GM23338 (cell line): ENCODE results near the gene NPAS3. TPM values are rescaled to one million over a fixed set of nuclear protein-coding genes. Genes with fewer than 3 reads are reported as not detected.

ENCODE experiments used
- ATAC-seq: fragments of 200-7000 bp; cut with Tn5 transposase; 3 replicates; pipeline ENCODE4 v1.9.1; 2020
- DNase-seq: peaks from one replicate; pipeline ENCODE4 v3.0.0-alpha.2; 2015; ENCODE audit warnings: low spot score
- H2AFZ ChIP-seq: fragments of 200-600 bp; sonication (generic); 2 replicates; pipeline ENCODE4 v1.8.0; 2016; ENCODE audit warnings: antibody characterized with exemption, mild to moderate bottlenecking, moderate library complexity
- H3F3A ChIP-seq: fragments of 200-600 bp; sonication (generic); replicated peaks from 2 replicates; pipeline ENCODE4 v1.8.0; 2017; ENCODE audit warnings: antibody characterized with exemption, mixed run types, low read depth
- H3K27ac ChIP-seq: fragments of 200-600 bp; sonication (generic); 2 replicates; pipeline ENCODE4 v1.6.1; 2016; ENCODE audit warnings: low read depth
- H3K27me3 ChIP-seq: fragments of 200-600 bp; sonication (generic); 2 replicates; pipeline ENCODE4 v1.8.0; 2016; ENCODE audit warnings: mild to moderate bottlenecking, mixed run types, moderate library complexity; ENCODE audit not compliant: insufficient read depth
- H3K36me3 ChIP-seq: fragments of 200-600 bp; sonication (generic); 2 replicates; pipeline ENCODE4 v1.8.0; 2016; ENCODE audit warnings: mild to moderate bottlenecking; ENCODE audit not compliant: insufficient read depth
- H3K4me1 ChIP-seq: fragments of 200-600 bp; sonication (generic); 2 replicates; pipeline ENCODE4 v1.8.0; 2016; ENCODE audit warnings: mild to moderate bottlenecking, moderate library complexity; ENCODE audit not compliant: insufficient read depth
- H3K4me2 ChIP-seq: fragments of 200-600 bp; sonication (generic); 2 replicates; pipeline ENCODE4 v1.7.1; 2017; ENCODE audit warnings: mixed run types
- H3K4me3 ChIP-seq: fragments of 200-600 bp; sonication (generic); 2 replicates; pipeline ENCODE4 v1.6.1; 2016; ENCODE audit warnings: mixed run types
- H3K79me2 ChIP-seq: fragments of 200-600 bp; sonication (generic); replicated peaks from 2 replicates; pipeline ENCODE4 v1.8.0; 2017; ENCODE audit warnings: mild to moderate bottlenecking; ENCODE audit not compliant: insufficient read depth
- H3K9me2 ChIP-seq: fragments of 200-600 bp; sonication (generic); 2 replicates; pipeline ENCODE4 v1.8.0; 2017; ENCODE audit not compliant: insufficient read depth
- H4K20me1 ChIP-seq: fragments of 200-600 bp; sonication (generic); replicated peaks from 2 replicates; pipeline ENCODE4 v1.8.0; 2017; ENCODE audit warnings: mild to moderate bottlenecking; ENCODE audit not compliant: insufficient read depth
- H3K27ac Mint-ChIP-seq: 2 replicates; pipeline ENCODE4 v1.8.0; 2020; ENCODE audit warnings: inconsistent platforms, mild to moderate bottlenecking, moderate library complexity, mixed read lengths
- H3K27me3 Mint-ChIP-seq: 3 replicates; pipeline ENCODE4 v1.8.0; 2022; ENCODE audit warnings: low read depth, mild to moderate bottlenecking, moderate library complexity, mixed read lengths, inconsistent platforms; ENCODE audit not compliant: insufficient read depth, poor library complexity
- H3K36me3 Mint-ChIP-seq: 3 replicates; pipeline ENCODE4 v1.8.0; 2021; ENCODE audit warnings: low read depth, mild to moderate bottlenecking, inconsistent platforms, moderate library complexity, mixed read lengths
- H3K4me1 Mint-ChIP-seq: 3 replicates; pipeline ENCODE4 v1.8.0; 2020; ENCODE audit warnings: mild to moderate bottlenecking, inconsistent platforms, mixed read lengths
- H3K4me3 Mint-ChIP-seq: 3 replicates; pipeline ENCODE4 v1.8.0; 2021; ENCODE audit warnings: moderate library complexity, mild to moderate bottlenecking, inconsistent platforms, mixed read lengths
- H3K9me3 Mint-ChIP-seq: 3 replicates; pipeline ENCODE4 v1.8.0; 2020; ENCODE audit warnings: moderate library complexity, mild to moderate bottlenecking, inconsistent platforms, mixed read lengths
- CREB1 ChIP-seq: fragments of 250-450 bp; sonication (Bioruptor Pico); IDR thresholded peaks from 2 replicates; pipeline ENCODE4 v1.5.0; 2020; ENCODE audit warnings: low read depth, mild to moderate bottlenecking, moderate library complexity
- EZH2 ChIP-seq: fragments of 200-600 bp; sonication (generic); IDR thresholded peaks from one replicate; pipeline ENCODE4 v1.8.0; 2017; ENCODE audit warnings: antibody characterized with exemption, mild to moderate bottlenecking, low read depth; ENCODE audit not compliant: unreplicated experiment
- EZH2phosphoT487 ChIP-seq: fragments of 200-600 bp; sonication (generic); IDR thresholded peaks from one replicate; pipeline ENCODE4 v1.8.1; 2018; ENCODE audit warnings: antibody characterized with exemption; ENCODE audit not compliant: unreplicated experiment
- JUNB ChIP-seq: IDR thresholded peaks from one replicate; pipeline ENCODE4 v1.6.1; 2016; ENCODE audit warnings: antibody characterized with exemption; ENCODE audit not compliant: unreplicated experiment
- NANOG ChIP-seq: IDR thresholded peaks from 2 replicates; pipeline ENCODE4 v1.6.1; 2016; ENCODE audit warnings: antibody characterized with exemption, borderline replicate concordance
- POLR2AphosphoS5 ChIP-seq: IDR thresholded peaks from 2 replicates; pipeline ENCODE4 v1.6.1; 2016; ENCODE audit warnings: antibody characterized with exemption, low read depth
- STAT1 ChIP-seq: IDR thresholded peaks from one replicate; pipeline ENCODE4 v1.6.1; 2016; ENCODE audit warnings: antibody characterized with exemption; ENCODE audit not compliant: unreplicated experiment
- ZNF114 ChIP-seq: fragments of 250-450 bp; sonication (Bioruptor Pico); IDR thresholded peaks from 2 replicates; pipeline ENCODE4 v1.5.0; 2020; ENCODE audit warnings: mild to moderate bottlenecking, moderate library complexity
- ZNF331 ChIP-seq: fragments of 250-450 bp; sonication (Bioruptor Pico); IDR thresholded peaks from 2 replicates; pipeline ENCODE4 v1.5.0; 2020; ENCODE audit warnings: low read depth, mild to moderate bottlenecking, moderate library complexity
- polyA plus RNA-seq: library from polyadenylated mRNA; unstranded; fragments of >200 nt; fragmentation: Nextera tagmentation; extraction: Ambion mirVana; gene quantifications from 2 replicates; pipeline ENCODE4 v1.2.1, GENCODE V29; 2016
- total RNA-seq: library from RNA; depleted of rRNA; stranded (reverse); fragments of >200 nt; shearing (Covaris generic); gene quantifications from 2 replicates; pipeline ENCODE4 v1.2.3, GENCODE V29; 2014
- TF ChIP-seq, protein P1 (sequence below): IDR thresholded peaks from 2 replicates; pipeline ENCODE4 v1.6.1; 2016; ENCODE audit warnings: antibody characterized with exemption
- TF ChIP-seq, protein P2 (sequence below): fragments of 250-450 bp; sonication (Bioruptor Pico); IDR thresholded peaks from 2 replicates; pipeline ENCODE4 v1.5.0; 2020; ENCODE audit warnings: mild to moderate bottlenecking, moderate library complexity
- TF ChIP-seq, protein P3 (sequence below), 2 experiments: fragments of 200-600 bp in 1 of 2; sonication (generic) in 1 of 2; conservative IDR thresholded peaks; 2 replicates each; pipeline versions ENCODE4 v1.5.1 to v1.6.1; 2016 to 2017; ENCODE audit warnings: antibody characterized with exemption in 2 of 2, low read depth in 2 of 2, mild to moderate bottlenecking in 2 of 2, moderate library complexity in 1 of 2
- TF ChIP-seq, protein P4 (sequence below): IDR thresholded peaks from one replicate; pipeline ENCODE4 v1.6.1; 2018; ENCODE audit warnings: antibody characterized with exemption; ENCODE audit not compliant: unreplicated experiment

NPAS3 gene
- total and polyA plus RNA-seq, 2 experiments from 2014 or later, result 0.17 to 0.19 TPM

DNA sequence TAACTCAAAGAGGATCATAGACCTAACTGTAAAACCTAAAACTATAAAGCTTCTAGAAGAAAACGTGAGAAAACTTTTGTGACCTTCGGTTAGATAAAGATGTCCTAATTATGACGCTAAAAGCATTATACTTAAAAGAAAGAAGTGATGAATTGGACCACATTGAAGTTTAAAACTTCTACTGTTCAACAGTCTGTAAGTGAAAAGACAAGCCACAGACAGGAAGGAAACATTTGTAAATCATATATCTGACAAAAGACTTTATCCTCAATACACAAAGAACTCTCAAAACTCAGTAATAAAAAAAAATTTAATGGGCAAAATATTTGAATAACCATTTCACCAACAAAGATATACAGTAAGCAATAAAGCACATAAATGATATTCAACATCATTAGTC, 667.9 kb downstream of the NPAS3 start:
- H3K4me1 Mint-ChIP-seq, result peaks cover 11% of the 10 kb centered on the region; the same call in 2 of the 3 replicates

More for the DNA sequence above, 667.9 kb downstream of the NPAS3 start:
- Histone ChIP-seq H3K4me2 (no peak overlapping the region), H3K9me2 (no peaks in the 10 kb centered on the region), H3K27me3 (no peaks in the 10 kb centered on the region), H2AFZ (no peak overlapping the region), H3K79me2 (no peaks in the 10 kb centered on the region), H3K27ac (no peak overlapping the region), H3F3A (no peaks in the 10 kb centered on the region), H3K4me3 (no peak overlapping the region), H3K36me3 (no peaks in the 10 kb centered on the region), H4K20me1 (no peaks in the 10 kb centered on the region), H3K4me1 (0 out of 2 replicates have a peak, but pooled peaks cover under 1% of the 10 kb centered on the region)
- no peaks in the 10 kb centered on the region for H3K9me3 Mint-ChIP-seq
- no peak overlapping the region for H3K27ac Mint-ChIP-seq
- TF ChIP-seq, protein P1, sequence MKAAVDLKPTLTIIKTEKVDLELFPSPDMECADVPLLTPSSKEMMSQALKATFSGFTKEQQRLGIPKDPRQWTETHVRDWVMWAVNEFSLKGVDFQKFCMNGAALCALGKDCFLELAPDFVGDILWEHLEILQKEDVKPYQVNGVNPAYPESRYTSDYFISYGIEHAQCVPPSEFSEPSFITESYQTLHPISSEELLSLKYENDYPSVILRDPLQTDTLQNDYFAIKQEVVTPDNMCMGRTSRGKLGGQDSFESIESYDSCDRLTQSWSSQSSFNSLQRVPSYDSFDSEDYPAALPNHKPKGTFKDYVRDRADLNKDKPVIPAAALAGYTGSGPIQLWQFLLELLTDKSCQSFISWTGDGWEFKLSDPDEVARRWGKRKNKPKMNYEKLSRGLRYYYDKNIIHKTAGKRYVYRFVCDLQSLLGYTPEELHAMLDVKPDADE, result no peak
- TF ChIP-seq ZNF331 (no peak), JUNB (no peak), NANOG (no peak), POLR2AphosphoS5 (no peak), STAT1 (no peak), EZH2phosphoT487 (no peak), CREB1 (CRISPR knock-in tag) (no peak), ZNF114 (CRISPR knock-in tag) (no peak), EZH2 (no peak)
- TF ChIP-seq, protein P2, sequence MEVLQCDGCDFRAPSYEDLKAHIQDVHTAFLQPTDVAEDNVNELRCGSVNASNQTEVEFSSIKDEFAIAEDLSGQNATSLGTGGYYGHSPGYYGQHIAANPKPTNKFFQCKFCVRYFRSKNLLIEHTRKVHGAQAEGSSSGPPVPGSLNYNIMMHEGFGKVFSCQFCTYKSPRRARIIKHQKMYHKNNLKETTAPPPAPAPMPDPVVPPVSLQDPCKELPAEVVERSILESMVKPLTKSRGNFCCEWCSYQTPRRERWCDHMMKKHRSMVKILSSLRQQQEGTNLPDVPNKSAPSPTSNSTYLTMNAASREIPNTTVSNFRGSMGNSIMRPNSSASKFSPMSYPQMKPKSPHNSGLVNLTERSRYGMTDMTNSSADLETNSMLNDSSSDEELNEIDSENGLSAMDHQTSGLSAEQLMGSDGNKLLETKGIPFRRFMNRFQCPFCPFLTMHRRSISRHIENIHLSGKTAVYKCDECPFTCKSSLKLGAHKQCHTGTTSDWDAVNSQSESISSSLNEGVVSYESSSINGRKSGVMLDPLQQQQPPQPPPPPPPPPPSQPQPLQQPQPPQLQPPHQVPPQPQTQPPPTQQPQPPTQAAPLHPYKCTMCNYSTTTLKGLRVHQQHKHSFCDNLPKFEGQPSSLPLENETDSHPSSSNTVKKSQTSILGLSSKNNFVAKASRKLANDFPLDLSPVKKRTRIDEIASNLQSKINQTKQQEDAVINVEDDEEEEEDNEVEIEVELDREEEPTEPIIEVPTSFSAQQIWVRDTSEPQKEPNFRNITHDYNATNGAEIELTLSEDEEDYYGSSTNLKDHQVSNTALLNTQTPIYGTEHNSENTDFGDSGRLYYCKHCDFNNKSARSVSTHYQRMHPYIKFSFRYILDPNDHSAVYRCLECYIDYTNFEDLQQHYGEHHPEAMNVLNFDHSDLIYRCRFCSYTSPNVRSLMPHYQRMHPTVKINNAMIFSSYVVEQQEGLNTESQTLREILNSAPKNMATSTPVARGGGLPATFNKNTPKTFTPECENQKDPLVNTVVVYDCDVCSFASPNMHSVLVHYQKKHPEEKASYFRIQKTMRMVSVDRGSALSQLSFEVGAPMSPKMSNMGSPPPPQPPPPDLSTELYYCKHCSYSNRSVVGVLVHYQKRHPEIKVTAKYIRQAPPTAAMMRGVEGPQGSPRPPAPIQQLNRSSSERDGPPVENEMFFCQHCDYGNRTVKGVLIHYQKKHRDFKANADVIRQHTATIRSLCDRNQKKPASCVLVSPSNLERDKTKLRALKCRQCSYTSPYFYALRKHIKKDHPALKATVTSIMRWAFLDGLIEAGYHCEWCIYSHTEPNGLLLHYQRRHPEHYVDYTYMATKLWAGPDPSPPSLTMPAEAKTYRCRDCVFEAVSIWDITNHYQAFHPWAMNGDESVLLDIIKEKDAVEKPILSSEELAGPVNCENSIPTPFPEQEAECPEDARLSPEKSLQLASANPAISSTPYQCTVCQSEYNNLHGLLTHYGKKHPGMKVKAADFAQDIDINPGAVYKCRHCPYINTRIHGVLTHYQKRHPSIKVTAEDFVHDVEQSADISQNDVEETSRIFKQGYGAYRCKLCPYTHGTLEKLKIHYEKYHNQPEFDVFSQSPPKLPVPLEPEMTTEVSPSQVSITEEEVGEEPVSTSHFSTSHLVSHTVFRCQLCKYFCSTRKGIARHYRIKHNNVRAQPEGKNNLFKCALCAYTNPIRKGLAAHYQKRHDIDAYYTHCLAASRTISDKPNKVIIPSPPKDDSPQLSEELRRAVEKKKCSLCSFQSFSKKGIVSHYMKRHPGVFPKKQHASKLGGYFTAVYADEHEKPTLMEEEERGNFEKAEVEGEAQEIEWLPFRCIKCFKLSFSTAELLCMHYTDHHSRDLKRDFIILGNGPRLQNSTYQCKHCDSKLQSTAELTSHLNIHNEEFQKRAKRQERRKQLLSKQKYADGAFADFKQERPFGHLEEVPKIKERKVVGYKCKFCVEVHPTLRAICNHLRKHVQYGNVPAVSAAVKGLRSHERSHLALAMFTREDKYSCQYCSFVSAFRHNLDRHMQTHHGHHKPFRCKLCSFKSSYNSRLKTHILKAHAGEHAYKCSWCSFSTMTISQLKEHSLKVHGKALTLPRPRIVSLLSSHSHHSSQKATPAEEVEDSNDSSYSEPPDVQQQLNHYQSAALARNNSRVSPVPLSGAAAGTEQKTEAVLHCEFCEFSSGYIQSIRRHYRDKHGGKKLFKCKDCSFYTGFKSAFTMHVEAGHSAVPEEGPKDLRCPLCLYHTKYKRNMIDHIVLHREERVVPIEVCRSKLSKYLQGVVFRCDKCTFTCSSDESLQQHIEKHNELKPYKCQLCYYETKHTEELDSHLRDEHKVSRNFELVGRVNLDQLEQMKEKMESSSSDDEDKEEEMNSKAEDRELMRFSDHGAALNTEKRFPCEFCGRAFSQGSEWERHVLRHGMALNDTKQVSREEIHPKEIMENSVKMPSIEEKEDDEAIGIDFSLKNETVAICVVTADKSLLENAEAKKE, result no peak
- TF ChIP-seq, protein P3, sequence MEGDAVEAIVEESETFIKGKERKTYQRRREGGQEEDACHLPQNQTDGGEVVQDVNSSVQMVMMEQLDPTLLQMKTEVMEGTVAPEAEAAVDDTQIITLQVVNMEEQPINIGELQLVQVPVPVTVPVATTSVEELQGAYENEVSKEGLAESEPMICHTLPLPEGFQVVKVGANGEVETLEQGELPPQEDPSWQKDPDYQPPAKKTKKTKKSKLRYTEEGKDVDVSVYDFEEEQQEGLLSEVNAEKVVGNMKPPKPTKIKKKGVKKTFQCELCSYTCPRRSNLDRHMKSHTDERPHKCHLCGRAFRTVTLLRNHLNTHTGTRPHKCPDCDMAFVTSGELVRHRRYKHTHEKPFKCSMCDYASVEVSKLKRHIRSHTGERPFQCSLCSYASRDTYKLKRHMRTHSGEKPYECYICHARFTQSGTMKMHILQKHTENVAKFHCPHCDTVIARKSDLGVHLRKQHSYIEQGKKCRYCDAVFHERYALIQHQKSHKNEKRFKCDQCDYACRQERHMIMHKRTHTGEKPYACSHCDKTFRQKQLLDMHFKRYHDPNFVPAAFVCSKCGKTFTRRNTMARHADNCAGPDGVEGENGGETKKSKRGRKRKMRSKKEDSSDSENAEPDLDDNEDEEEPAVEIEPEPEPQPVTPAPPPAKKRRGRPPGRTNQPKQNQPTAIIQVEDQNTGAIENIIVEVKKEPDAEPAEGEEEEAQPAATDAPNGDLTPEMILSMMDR (conservative IDR thresholded peaks at IDR 0.05; ENCODE audit: low read depth in 2 of 2), result no peak
- TF ChIP-seq, protein P4, sequence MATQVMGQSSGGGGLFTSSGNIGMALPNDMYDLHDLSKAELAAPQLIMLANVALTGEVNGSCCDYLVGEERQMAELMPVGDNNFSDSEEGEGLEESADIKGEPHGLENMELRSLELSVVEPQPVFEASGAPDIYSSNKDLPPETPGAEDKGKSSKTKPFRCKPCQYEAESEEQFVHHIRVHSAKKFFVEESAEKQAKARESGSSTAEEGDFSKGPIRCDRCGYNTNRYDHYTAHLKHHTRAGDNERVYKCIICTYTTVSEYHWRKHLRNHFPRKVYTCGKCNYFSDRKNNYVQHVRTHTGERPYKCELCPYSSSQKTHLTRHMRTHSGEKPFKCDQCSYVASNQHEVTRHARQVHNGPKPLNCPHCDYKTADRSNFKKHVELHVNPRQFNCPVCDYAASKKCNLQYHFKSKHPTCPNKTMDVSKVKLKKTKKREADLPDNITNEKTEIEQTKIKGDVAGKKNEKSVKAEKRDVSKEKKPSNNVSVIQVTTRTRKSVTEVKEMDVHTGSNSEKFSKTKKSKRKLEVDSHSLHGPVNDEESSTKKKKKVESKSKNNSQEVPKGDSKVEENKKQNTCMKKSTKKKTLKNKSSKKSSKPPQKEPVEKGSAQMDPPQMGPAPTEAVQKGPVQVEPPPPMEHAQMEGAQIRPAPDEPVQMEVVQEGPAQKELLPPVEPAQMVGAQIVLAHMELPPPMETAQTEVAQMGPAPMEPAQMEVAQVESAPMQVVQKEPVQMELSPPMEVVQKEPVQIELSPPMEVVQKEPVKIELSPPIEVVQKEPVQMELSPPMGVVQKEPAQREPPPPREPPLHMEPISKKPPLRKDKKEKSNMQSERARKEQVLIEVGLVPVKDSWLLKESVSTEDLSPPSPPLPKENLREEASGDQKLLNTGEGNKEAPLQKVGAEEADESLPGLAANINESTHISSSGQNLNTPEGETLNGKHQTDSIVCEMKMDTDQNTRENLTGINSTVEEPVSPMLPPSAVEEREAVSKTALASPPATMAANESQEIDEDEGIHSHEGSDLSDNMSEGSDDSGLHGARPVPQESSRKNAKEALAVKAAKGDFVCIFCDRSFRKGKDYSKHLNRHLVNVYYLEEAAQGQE, result no peak
- H3K4me3 Mint-ChIP-seq, result no peak overlapping the region
- DNase-seq (no peak), ATAC-seq (no peak)
- no peaks in the 10 kb centered on the region for H3K36me3 Mint-ChIP-seq
- no peaks in the 10 kb centered on the region for H3K27me3 Mint-ChIP-seq
